K562 (cell line): ENCODE measurements around the gene DNAJB11. TPM values are rescaled to one million over a fixed set of nuclear protein-coding genes. Genes with fewer than 3 reads are reported as not detected.

Experiments used
- ATAC-seq: fragments of 200-7000 bp; cut with Tn5 transposase; 3 replicates; pipeline ENCODE4 v1.9.1; 2020; ENCODE audit warnings: moderate library complexity
- BruUV-seq: library from RNA; stranded (reverse); fragments of 400-500 nt; replicated peaks from 2 replicates; lab custom pipeline; 2021; lab: Mats Ljungman, UMichigan
- CTCF ChIA-PET: fragments of 300-600 bp; formaldehyde crosslinking; extraction: SDS; loops from one replicate; lab custom pipeline; 2021; ENCODE audit warnings: low intra/inter-chr PET ratio; lab: Yijun Ruan, JAX
- POLR2A ChIA-PET: fragments of 300-600, 350-650 bp; sonication (Branson Sonifier 250); formaldehyde crosslinking; extraction: SDS; loops from one replicate; lab custom pipeline; 2021; ENCODE audit warnings: antibody characterized with exemption, inconsistent platforms; lab: Yijun Ruan, JAX
- DNase-seq, 4 experiments: peaks; one replicate each; pipeline versions ENCODE4 v3.0.0 to v3.0.0-alpha.2; 2011 to 2018; ENCODE audit warnings: low spot score in 3 of 4, mixed read lengths in 3 of 4; ENCODE audit errors: extremely low read depth in 1 of 4
- FAIRE-seq: peaks from 2 replicates; lab custom pipeline; 2011; peaks lifted over from hg19 to GRCh38; lab: Jason Lieb, UNC
- H2AFZ ChIP-seq: 2 replicates; pipeline ENCODE4 v1.6.0; 2011; ENCODE audit warnings: low read depth, low read length, control low read depth, inconsistent platforms
- H3K27ac ChIP-seq: fragments of 200-600 bp; 3 replicates; pipeline ENCODE4 v1.8.0; 2011; ENCODE audit warnings: low read depth, mild to moderate bottlenecking, control low read depth, inconsistent platforms, low read length, moderate library complexity, mixed read lengths; ENCODE audit errors: extremely low read depth
- H3K27me3 ChIP-seq, 2 experiments: fragments of 300-600 bp in 1 of 2; 2 replicates in 1 of 2; 3 replicates in 1 of 2; pipeline versions ENCODE4 v1.6.0 to v1.8.0; 2011; ENCODE audit warnings: inconsistent platforms in 2 of 2, low read length in 2 of 2, mild to moderate bottlenecking in 1 of 2, mixed read lengths in 1 of 2, moderate library complexity in 1 of 2; ENCODE audit not compliant: control insufficient read depth in 2 of 2, insufficient read depth in 2 of 2
- H3K36me3 ChIP-seq: fragments of 300-600 bp; 3 replicates; pipeline ENCODE4 v1.8.0; 2011; ENCODE audit warnings: mild to moderate bottlenecking, low read length, inconsistent platforms; ENCODE audit not compliant: control insufficient read depth, insufficient read depth
- H3K4me1 ChIP-seq, 2 experiments: fragments of 200-600 bp in 1 of 2; replicated peaks in 1 of 2; 2 replicates in 1 of 2; 3 replicates in 1 of 2; pipeline versions ENCODE4 v1.5.1 to v1.8.0; 2011; ENCODE audit warnings: inconsistent platforms in 2 of 2, low read length in 2 of 2, mild to moderate bottlenecking in 1 of 2, mixed read lengths in 1 of 2, moderate library complexity in 1 of 2; ENCODE audit not compliant: control insufficient read depth in 2 of 2, insufficient read depth in 2 of 2
- H3K4me2 ChIP-seq: 2 replicates; pipeline ENCODE4 v1.6.1; 2011; ENCODE audit warnings: low read length, control low read depth, inconsistent platforms, mixed read lengths; ENCODE audit not compliant: insufficient read depth
- H3K4me3 ChIP-seq: fragments of 200-600 bp; sonication (generic), shearing (Covaris generic); 2 replicates; pipeline ENCODE4 v1.5.1; 2016; ENCODE audit warnings: control low read depth, inconsistent platforms
- H3K79me2 ChIP-seq: fragments of 200-600 bp; 3 replicates; pipeline ENCODE4 v1.8.0; 2011; ENCODE audit warnings: low read length, inconsistent platforms; ENCODE audit not compliant: control insufficient read depth, insufficient read depth
- H3K9ac ChIP-seq, 2 experiments: 2 replicates each; pipeline versions ENCODE4 v1.6.0 to v1.6.1; 2011; ENCODE audit warnings: low read depth in 2 of 2, low read length in 2 of 2, control low read depth in 1 of 2, inconsistent platforms in 1 of 2, mild to moderate bottlenecking in 1 of 2, mixed read lengths in 1 of 2; ENCODE audit not compliant: insufficient read depth in 1 of 2
- H3K9me1 ChIP-seq: one replicate; pipeline ENCODE4 v1.6.0; 2011; ENCODE audit warnings: inconsistent platforms, mild to moderate bottlenecking, low read length, moderate library complexity; ENCODE audit not compliant: control insufficient read depth, insufficient read depth
- H3K9me3 ChIP-seq: replicated peaks from 2 replicates; pipeline ENCODE4 v1.5.1; 2011; ENCODE audit warnings: low read depth, low read length, inconsistent platforms; ENCODE audit not compliant: control insufficient read depth, insufficient read depth
- H4K20me1 ChIP-seq: replicated peaks from 2 replicates; pipeline ENCODE4 v1.6.1; 2011; ENCODE audit warnings: low read length, inconsistent platforms, mixed read lengths; ENCODE audit not compliant: control insufficient read depth, insufficient read depth
- ASH1L ChIP-seq: fragments of 450-650 bp; IDR thresholded peaks from 2 replicates; pipeline ENCODE4 v1.6.1; 2018; ENCODE audit warnings: borderline replicate concordance, mild to moderate bottlenecking, low read depth; ENCODE audit not compliant: partially characterized antibody
- DNMT1 ChIP-seq: fragments of 450-650 bp; IDR thresholded peaks from 2 replicates; pipeline ENCODE4 v1.6.1; 2016; ENCODE audit warnings: antibody characterized with exemption, mild to moderate bottlenecking
- GATA2 ChIP-seq: sonication (generic); formaldehyde crosslinking; IDR thresholded peaks from 2 replicates; pipeline ENCODE4 v1.4.0; 2020; ENCODE audit warnings: mild to moderate bottlenecking, missing genetic modification reagents
- HNRNPLL ChIP-seq: fragments of 200-400 bp; formaldehyde crosslinking; IDR thresholded peaks from 2 replicates; pipeline ENCODE4 v1.6.1; 2017; ENCODE audit warnings: low read length, low read depth, mild to moderate bottlenecking; ENCODE audit not compliant: poor library complexity, severe bottlenecking
- JUNB ChIP-seq: fragments of 450-650 bp; formaldehyde crosslinking; conservative IDR thresholded peaks from 2 replicates; pipeline ENCODE4 v1.4.0; 2020; ENCODE audit warnings: mild to moderate bottlenecking
- NELFE ChIP-seq: IDR thresholded peaks from 2 replicates; pipeline ENCODE4 v1.6.1; 2011; ENCODE audit warnings: mild to moderate bottlenecking; ENCODE audit not compliant: insufficient read depth, insufficient read length
- POLR3A ChIP-seq: IDR thresholded peaks from 2 replicates; pipeline ENCODE4 v1.6.1; 2011; ENCODE audit warnings: borderline replicate concordance, mild to moderate bottlenecking, moderate library complexity; ENCODE audit not compliant: insufficient read length, insufficient read depth; ENCODE audit errors: extremely low read depth
- SMAD2 ChIP-seq: fragments of 150-350 bp; IDR thresholded peaks from 2 replicates; pipeline ENCODE4 v1.6.1; 2014; ENCODE audit warnings: low read depth, mild to moderate bottlenecking, low read length
- ZNF165 ChIP-seq: fragments of 250-450 bp; sonication (Bioruptor Pico); IDR thresholded peaks from 2 replicates; pipeline ENCODE4 v1.4.0; 2020; ENCODE audit warnings: borderline replicate concordance
- ZNF431 ChIP-seq: sonication (generic); formaldehyde crosslinking; IDR thresholded peaks from 2 replicates; pipeline ENCODE4 v1.8.0; 2022; ENCODE audit warnings: mild to moderate bottlenecking, missing genetic modification reagents
- WGBS: fragments of 100-300 bp; shearing (Covaris generic); methylation state at CpG from one replicate; pipeline ENCODE4 v1.1.6; 2016; ENCODE audit warnings: low coverage, mixed read lengths; ENCODE audit not compliant: insufficient coverage; ENCODE audit errors: missing lambda C conversion rate; 5-methylcytosine and 5-hydroxymethylcytosine counted together
- in situ Hi-C: fragments of 300-500 bp; cut with MboI; formaldehyde crosslinking; loops from 4 replicates; pipeline ENCODE4 v1.15.0; 2018; ENCODE audit warnings: inconsistent platforms, mixed read lengths
- intact Hi-C: fragments of 100-400 bp; cut with micrococcal nuclease; formaldehyde crosslinking; loops from 2 replicates; pipeline ENCODE4 v1.14.2; 2022
- polyA plus RNA-seq, 8 experiments: library from polyadenylated mRNA; depleted of rRNA in 4 of 8; stranded (reverse) in 5 of 8; unstranded in 3 of 8; fragments of >200 nt; fragmentation: Nextera tagmentation in 2 of 8; fragmentation: Illumina TruSeq in 1 of 8; extraction: Ambion mirVana in 2 of 8; extraction: Trizol in 1 of 8; gene quantifications; 2 replicates each; pipeline versions ENCODE4 v1.2.1 to v1.2.3, GENCODE V29; 2011 to 2014; ENCODE audit warnings: inconsistent platforms in 1 of 8, missing spikeins in 1 of 8
- total RNA-seq, 7 experiments: library from RNA; depleted of rRNA in 6 of 7; stranded (reverse); fragments of >200 nt in 6 of 7; fragmentation: Illumina TruSeq in 2 of 7; extraction: Trizol in 2 of 7; gene quantifications; 2 replicates each; pipeline versions ENCODE4 v1.2.1 to v1.2.3, GENCODE V29; 2011 to 2021; ENCODE audit warnings: low replicate concordance in 1 of 7
- TF ChIP-seq, protein P1 (sequence below): fragments of 150-350 bp; IDR thresholded peaks from 2 replicates; pipeline ENCODE4 v1.6.1; 2014; ENCODE audit warnings: low read depth, mild to moderate bottlenecking, low read length, borderline replicate concordance
- TF ChIP-seq, protein P2 (sequence below): fragments of 250-450 bp; sonication (Bioruptor Pico); IDR thresholded peaks from 2 replicates; pipeline ENCODE4 v1.8.0; 2021; ENCODE audit warnings: borderline replicate concordance, mild to moderate bottlenecking, moderate library complexity; ENCODE audit not compliant: poor library complexity, severe bottlenecking

The DNAJB11 gene
- total and polyA plus RNA-seq, 9 of the 15 experiments (the other 6 are each of a cell fraction or from before 2014, with no cell fraction given) = 14.8 to 74.7 (median 63.8) TPM

DNA sequence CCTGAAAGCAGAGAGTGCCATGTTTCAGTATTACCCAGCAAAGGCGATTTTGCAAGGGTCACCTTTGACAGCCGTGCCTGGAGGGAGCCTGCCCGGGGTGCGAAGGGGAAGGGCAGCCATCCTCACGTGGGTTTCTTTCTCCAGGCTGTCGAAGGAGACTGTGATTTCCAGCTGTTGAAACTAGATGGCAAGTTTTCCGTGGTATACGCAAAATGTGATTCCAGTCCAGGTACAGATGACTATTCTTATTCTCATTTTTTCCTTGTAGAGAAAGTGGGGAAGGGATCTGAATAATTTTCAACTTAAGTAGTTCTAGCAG, 45.7 kb downstream of the DNAJB11 start:
- Histone ChIP-seq H3K36me3 (no peaks in the 10 kb centered on the region), H3K4me2 (no peak overlapping the region), H3K4me3 (no peak overlapping the region), H3K79me2 (no peaks in the 10 kb centered on the region), H3K9ac (no peak overlapping the region), H3K27ac (no peak overlapping the region), H3K4me1 (peaks cover 3 to 10% of the 10 kb centered on the region in 2 experiments; a peak in 3 of 5 replicates), H3K27me3 (peaks cover 9 to 60% of the 10 kb centered on the region in 2 experiments; a peak in 4 of 5 replicates), H2AFZ (no peak overlapping the region), H4K20me1 (no peaks in the 10 kb centered on the region), H3K9me3 (0 out of 2 replicates have a peak, but pooled peaks cover 1% of the 10 kb centered on the region), H3K9me1 (no peaks in the 10 kb centered on the region)
- no peak for FAIRE-seq
- intact Hi-C loops = loop anchor here (5.0 to 10.0 kb wide), 4 partner anchors 34 to 549 kb away; partner anchors contain the start of gene CRYGS
- ChIA-PET POLR2A (interaction anchor here (0.6 to 4.2 kb wide), 3 partner anchors 10 to 204 kb away, joined by 3 to 41 read pairs (median 6); partner anchors contain the start of gene EIF4A2), CTCF (interaction anchor here (0.6 to 1.9 kb wide), 4 partner anchors 27 to 633 kb away, joined by 3 to 12 read pairs (median 6); no protein-coding TSS in a partner anchor)
- no TSS peak for BruUV-seq
- DNase-seq = no peak
- no peak for ATAC-seq
- TF ChIP-seq POLR3A = no peak
- no peak for TF ChIP-seq ASH1L
- TF ChIP-seq, protein P1, sequence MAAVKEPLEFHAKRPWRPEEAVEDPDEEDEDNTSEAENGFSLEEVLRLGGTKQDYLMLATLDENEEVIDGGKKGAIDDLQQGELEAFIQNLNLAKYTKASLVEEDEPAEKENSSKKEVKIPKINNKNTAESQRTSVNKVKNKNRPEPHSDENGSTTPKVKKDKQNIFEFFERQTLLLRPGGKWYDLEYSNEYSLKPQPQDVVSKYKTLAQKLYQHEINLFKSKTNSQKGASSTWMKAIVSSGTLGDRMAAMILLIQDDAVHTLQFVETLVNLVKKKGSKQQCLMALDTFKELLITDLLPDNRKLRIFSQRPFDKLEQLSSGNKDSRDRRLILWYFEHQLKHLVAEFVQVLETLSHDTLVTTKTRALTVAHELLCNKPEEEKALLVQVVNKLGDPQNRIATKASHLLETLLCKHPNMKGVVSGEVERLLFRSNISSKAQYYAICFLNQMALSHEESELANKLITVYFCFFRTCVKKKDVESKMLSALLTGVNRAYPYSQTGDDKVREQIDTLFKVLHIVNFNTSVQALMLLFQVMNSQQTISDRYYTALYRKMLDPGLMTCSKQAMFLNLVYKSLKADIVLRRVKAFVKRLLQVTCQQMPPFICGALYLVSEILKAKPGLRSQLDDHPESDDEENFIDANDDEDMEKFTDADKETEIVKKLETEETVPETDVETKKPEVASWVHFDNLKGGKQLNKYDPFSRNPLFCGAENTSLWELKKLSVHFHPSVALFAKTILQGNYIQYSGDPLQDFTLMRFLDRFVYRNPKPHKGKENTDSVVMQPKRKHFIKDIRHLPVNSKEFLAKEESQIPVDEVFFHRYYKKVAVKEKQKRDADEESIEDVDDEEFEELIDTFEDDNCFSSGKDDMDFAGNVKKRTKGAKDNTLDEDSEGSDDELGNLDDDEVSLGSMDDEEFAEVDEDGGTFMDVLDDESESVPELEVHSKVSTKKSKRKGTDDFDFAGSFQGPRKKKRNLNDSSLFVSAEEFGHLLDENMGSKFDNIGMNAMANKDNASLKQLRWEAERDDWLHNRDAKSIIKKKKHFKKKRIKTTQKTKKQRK = no peak
- TF ChIP-seq ZNF431 = no peak
- no peak for TF ChIP-seq JUNB (CRISPR knock-in tag)
- no peak for TF ChIP-seq SMAD2
- TF ChIP-seq, protein P2, sequence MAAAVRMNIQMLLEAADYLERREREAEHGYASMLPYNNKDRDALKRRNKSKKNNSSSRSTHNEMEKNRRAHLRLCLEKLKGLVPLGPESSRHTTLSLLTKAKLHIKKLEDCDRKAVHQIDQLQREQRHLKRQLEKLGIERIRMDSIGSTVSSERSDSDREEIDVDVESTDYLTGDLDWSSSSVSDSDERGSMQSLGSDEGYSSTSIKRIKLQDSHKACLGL = no peak
- TF ChIP-seq GATA2 (CRISPR knock-in tag) = no peak
- no peak for TF ChIP-seq HNRNPLL
- no peak for TF ChIP-seq DNMT1
- no peak for TF ChIP-seq NELFE
- TF ChIP-seq ZNF165 (CRISPR knock-in tag) = no peak
- in situ Hi-C loops = loop anchor here (5.0 to 10.0 kb wide), 2 partner anchors 139 to 201 kb away; no protein-coding TSS in a partner anchor
- WGBS = 23% methylated on average over 8 of the region's 8 CpGs
